CD4-positive, alpha-beta memory T cell (primary cell): ENCODE data around the gene CHORDC1. TPM values are rescaled to one million over a fixed set of nuclear protein-coding genes. Genes with fewer than 3 reads are reported as not detected.
"Not testable (repeated sequence)": the region's sequence is repeated elsewhere in the genome, so short reads cannot be mapped to it uniquely, and the experiment has no call there.

Experiments used
- CTCF ChIA-PET: fragments of 350-600 bp; sonication (Branson Sonifier 250); formaldehyde crosslinking; loops from one replicate; lab custom pipeline; 2021; ENCODE audit warnings: inconsistent platforms; ENCODE audit not compliant: partially characterized antibody; lab: Charles Lee
- POLR2A ChIA-PET: fragments of 350-600 bp; sonication (Branson Sonifier 250); formaldehyde crosslinking; loops from one replicate; lab custom pipeline; 2021; ENCODE audit not compliant: partially characterized antibody; lab: Charles Lee
- DNase-seq, 5 donors: peaks; one replicate each; pipeline versions ENCODE4 v3.0.0 to v3.0.0-alpha.2; 2020 to 2022; ENCODE audit warnings: mixed read lengths in 1 of 5
- H3K27ac ChIP-seq: one replicate; pipeline ENCODE4 v1.7.0; 2013; ENCODE audit warnings: low read depth, low read length
- H3K27me3 ChIP-seq: 2 replicates; pipeline ENCODE4 v1.7.0; 2013; ENCODE audit warnings: mild to moderate bottlenecking, low read length, moderate library complexity; ENCODE audit not compliant: insufficient read depth
- H3K36me3 ChIP-seq: 2 replicates; pipeline ENCODE4 v1.7.0; 2013; ENCODE audit warnings: mild to moderate bottlenecking, low read length, moderate library complexity; ENCODE audit not compliant: insufficient read depth
- H3K4me1 ChIP-seq: 2 replicates; pipeline ENCODE4 v1.7.0; 2013; ENCODE audit warnings: mild to moderate bottlenecking, low read length, moderate library complexity; ENCODE audit not compliant: insufficient read depth
- H3K4me3 ChIP-seq, 2 donors: one replicate each; pipeline ENCODE4 v1.7.0; 2013; ENCODE audit warnings: low read length in 2 of 2, mild to moderate bottlenecking in 1 of 2
- H3K9me3 ChIP-seq, 2 donors: one replicate each; pipeline ENCODE4 v1.7.0; 2013; ENCODE audit warnings: low read length in 2 of 2, control low read depth in 1 of 2; ENCODE audit not compliant: control insufficient read depth in 1 of 2
- H3K27ac Mint-ChIP-seq, 7 donors: one replicate each; pipeline ENCODE4 v1.8.0; 2020 to 2021; ENCODE audit warnings: mixed read lengths in 7 of 7, mild to moderate bottlenecking in 6 of 7, inconsistent platforms in 3 of 7, moderate library complexity in 3 of 7
- H3K27me3 Mint-ChIP-seq, 2 donors: one replicate each; pipeline ENCODE4 v1.8.0; 2020 to 2021; ENCODE audit warnings: mixed read lengths in 2 of 2
- H3K36me3 Mint-ChIP-seq, 2 donors: one replicate each; pipeline ENCODE4 v1.8.0; 2020 to 2021; ENCODE audit warnings: mixed read lengths in 2 of 2, inconsistent platforms in 1 of 2, mild to moderate bottlenecking in 1 of 2
- H3K4me1 Mint-ChIP-seq, 4 donors: one replicate each; pipeline ENCODE4 v1.8.0; 2020 to 2021; ENCODE audit warnings: mixed read lengths in 4 of 4, mild to moderate bottlenecking in 1 of 4
- H3K4me3 Mint-ChIP-seq, 8 donors: one replicate each; pipeline ENCODE4 v1.8.0; 2020 to 2021; ENCODE audit warnings: mixed read lengths in 8 of 8, mild to moderate bottlenecking in 7 of 8, moderate library complexity in 6 of 8, inconsistent platforms in 3 of 8
- H3K9me3 Mint-ChIP-seq, 8 donors: one replicate each; pipeline ENCODE4 v1.8.0; 2020 to 2021; ENCODE audit warnings: mixed read lengths in 8 of 8, mild to moderate bottlenecking in 5 of 8, inconsistent platforms in 3 of 8, moderate library complexity in 1 of 8
- intact Hi-C: fragments of 100-400 bp; cut with micrococcal nuclease; formaldehyde crosslinking; loops from one replicate; pipeline ENCODE4 v1.15.1; 2023
- polyA plus RNA-seq, 2 donors: library from polyadenylated mRNA; unstranded; fragments of 300-500 nt; fragmentation: Illumina TruSeq; gene quantifications; one replicate each; pipeline ENCODE4 v1.2.3, GENCODE V29; 2021
- total RNA-seq, 2 experiments: library from RNA; stranded (reverse); gene quantifications; one replicate each; pipeline ENCODE4 v1.2.3, GENCODE V29; 2021

The CHORDC1 gene
- total and polyA plus RNA-seq, 4 experiments from 2014 or later, result 22.2 to 78.4 (median 58.9) TPM

DNA sequence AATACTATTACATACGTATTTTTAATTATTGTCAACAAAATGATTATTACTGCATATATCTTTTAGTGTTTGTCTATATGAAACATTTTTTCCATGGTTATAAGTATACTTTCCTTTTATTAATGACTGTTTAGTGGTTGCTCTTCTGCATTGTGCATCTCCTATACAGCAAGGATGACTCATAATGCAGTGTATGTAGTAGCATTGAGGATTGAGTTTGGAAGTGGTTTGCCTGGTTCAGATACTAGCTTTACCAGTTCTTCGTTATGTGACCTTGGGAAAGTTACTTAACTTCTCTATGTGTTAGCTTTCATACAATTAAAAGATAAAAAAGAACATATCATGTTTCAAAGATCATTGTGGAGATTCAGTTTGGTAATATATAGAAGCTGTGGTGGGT lies 44.1 kb downstream of the CHORDC1 start:
- Mint-ChIP-seq H3K27ac (no peak overlapping the region), H3K9me3 (no peaks in the 10 kb centered on the region), H3K27me3 (peaks cover 0 to 1% of the 10 kb centered on the region in 2 donors), H3K36me3 (no peaks in the 10 kb centered on the region), H3K4me1 (no peaks in the 10 kb centered on the region), H3K4me3 (no peak overlapping the region)
- Histone ChIP-seq H3K27ac (no peak overlapping the region), H3K27me3 (no peaks in the 10 kb centered on the region), H3K4me1 (no peaks in the 10 kb centered on the region), H3K4me3 (no peak overlapping the region), H3K36me3 (no peaks in the 10 kb centered on the region), H3K9me3 (no peaks in the 10 kb centered on the region)
- ChIA-PET CTCF (no interaction called here), POLR2A (no interaction called here)
- intact Hi-C loops, result no loop called here
- DNase-seq, result no peak

- Mint-ChIP-seq H3K4me1 (no peaks in the 10 kb centered on the region), H3K4me3 (no peak overlapping the region), H3K9me3 (no peaks in the 10 kb centered on the region), H3K27ac (no peak overlapping the region), H3K27me3 (peaks cover 1 to 4% of the 10 kb centered on the region in 2 donors), H3K36me3 (no peaks in the 10 kb centered on the region)
- DNase-seq, result no peak
- ChIA-PET POLR2A (no interaction called here), CTCF (interaction anchor here (0.5 kb wide), 1 partner anchor 1745 kb away, joined by 4 read pairs; no protein-coding TSS in a partner anchor)
- H3K27me3 ChIP-seq, result no peaks in the 10 kb centered on the region
- H3K4me3 ChIP-seq, result no peak overlapping the region
- no peaks in the 10 kb centered on the region for H3K36me3 ChIP-seq
- H3K27ac ChIP-seq, result no peak overlapping the region
- H3K9me3 ChIP-seq, result no peaks in the 10 kb centered on the region
- intact Hi-C loops, result no loop called here
- H3K4me1 ChIP-seq, result no peaks in the 10 kb centered on the region
Observed at GRCh38 chr11:90176069-90176468, 46.8 kb downstream of the CHORDC1 start.

DNA sequence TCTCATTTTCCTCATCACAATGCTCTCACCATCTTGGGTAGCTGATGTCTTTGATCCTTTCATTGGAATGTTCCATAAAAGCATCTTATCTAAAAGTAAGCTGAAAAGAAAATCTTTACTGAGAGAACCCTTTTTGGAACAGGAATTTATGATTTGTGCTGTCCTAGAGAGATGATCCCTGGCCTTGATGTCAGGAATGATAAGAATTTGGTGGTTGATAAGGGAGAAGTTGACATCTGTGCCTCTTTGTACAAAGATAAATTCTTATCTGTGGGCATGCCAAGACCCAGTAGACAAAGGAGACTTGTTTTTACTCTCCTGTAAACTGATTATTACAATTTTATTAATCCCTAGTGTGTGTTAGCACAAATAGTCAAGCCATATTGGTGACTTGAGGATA lies 51.5 kb downstream of the CHORDC1 start:
- intact Hi-C loops, result no loop called here
- no peaks in the 10 kb centered on the region for H3K4me1 ChIP-seq
- CTCF ChIA-PET, result no interaction called here
- no peak overlapping the region for H3K4me3 ChIP-seq
- no peaks in the 10 kb centered on the region for H3K36me3 Mint-ChIP-seq
- no peaks in the 10 kb centered on the region for H3K4me1 Mint-ChIP-seq
- POLR2A ChIA-PET, result no interaction called here
- peaks cover 1 to 4% of the 10 kb centered on the region in 2 donors for H3K27me3 Mint-ChIP-seq
- H3K9me3 Mint-ChIP-seq, result no peaks in the 10 kb centered on the region
- DNase-seq, result no peak
- no peak overlapping the region for H3K27ac ChIP-seq
- H3K27ac Mint-ChIP-seq, result no peak overlapping the region
- H3K4me3 Mint-ChIP-seq, result no peak overlapping the region
- no peaks in the 10 kb centered on the region for H3K9me3 ChIP-seq
- H3K36me3 ChIP-seq, result no peaks in the 10 kb centered on the region
- no peaks in the 10 kb centered on the region for H3K27me3 ChIP-seq

- H3K9me3 Mint-ChIP-seq, result peaks cover 0 to 2% (median 0%) of the 10 kb centered on the region in 8 donors
- Histone ChIP-seq H3K4me1 (no peaks in the 10 kb centered on the region), H3K9me3 (no peaks in the 10 kb centered on the region), H3K27ac (no peak overlapping the region), H3K36me3 (no peaks in the 10 kb centered on the region), H3K27me3 (no peaks in the 10 kb centered on the region), H3K4me3 (no peak overlapping the region)
- no peak for DNase-seq
- POLR2A ChIA-PET, result no interaction called here
- H3K27ac Mint-ChIP-seq, result no peak overlapping the region
- H3K4me3 Mint-ChIP-seq, result no peak overlapping the region
- H3K36me3 Mint-ChIP-seq, result no peaks in the 10 kb centered on the region
- CTCF ChIA-PET, result no interaction called here
- H3K27me3 Mint-ChIP-seq, result peaks cover 3 to 5% of the 10 kb centered on the region in 2 donors
- intact Hi-C loops, result no loop called here
- no peaks in the 10 kb centered on the region for H3K4me1 Mint-ChIP-seq
Observed at GRCh38 chr11:90168571-90168970, 54.3 kb downstream of the CHORDC1 start.

DNA sequence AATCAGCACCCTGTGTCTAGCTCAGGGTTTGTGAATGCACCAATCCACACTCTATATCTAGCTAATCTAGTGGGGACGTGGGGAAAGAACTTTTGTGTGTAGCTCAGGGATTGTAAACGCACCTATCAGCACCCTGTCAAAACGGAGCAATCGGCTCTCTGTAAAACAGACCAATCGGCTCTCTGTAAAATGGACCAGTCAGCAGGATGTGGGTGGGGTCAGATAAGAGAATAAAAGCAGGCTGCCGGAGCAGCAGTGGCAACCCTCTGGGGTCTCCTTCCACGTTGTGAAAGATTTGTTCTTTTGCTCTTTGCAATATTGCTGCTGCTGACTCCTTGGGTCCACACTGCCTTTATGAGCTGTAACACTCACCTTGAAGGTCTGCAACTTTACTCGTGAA lies 55.1 kb downstream of the CHORDC1 start:
- CTCF ChIA-PET, result not testable (repeated sequence)

DNA sequence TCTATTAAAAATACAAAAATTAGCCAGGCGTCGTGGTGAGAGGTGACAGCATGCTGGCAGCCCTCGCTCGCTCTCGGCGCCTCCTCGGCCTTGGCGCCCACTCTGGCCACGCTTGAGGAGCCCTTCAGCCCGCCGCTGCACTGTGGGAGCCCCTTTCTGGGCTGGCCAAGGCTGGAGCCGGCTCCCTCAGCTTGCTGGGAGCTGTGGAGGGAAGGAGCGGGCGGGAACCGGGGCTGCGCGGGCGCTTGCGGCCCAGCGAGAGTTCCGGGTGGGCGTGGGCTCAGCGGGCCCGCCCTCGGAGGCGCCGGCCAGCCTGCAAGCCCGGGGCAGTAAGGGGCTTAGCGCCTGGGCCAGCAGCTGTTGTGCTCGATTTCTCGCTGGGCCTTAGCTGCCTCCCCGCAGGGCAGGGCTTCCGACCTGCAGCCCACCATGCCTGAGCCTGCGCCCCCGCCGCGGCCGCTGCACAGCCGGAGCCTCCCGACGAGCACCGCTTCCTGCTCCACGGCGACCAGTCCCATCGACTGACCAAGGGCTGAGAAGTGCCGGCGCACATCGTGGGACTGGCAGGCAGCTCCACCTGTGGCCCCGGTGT lies 55.8 kb downstream of the CHORDC1 start:
- H3K9me3 Mint-ChIP-seq, H3K27ac ChIP-seq, H3K27me3 Mint-ChIP-seq, POLR2A ChIA-PET, H3K4me3 Mint-ChIP-seq, H3K36me3 Mint-ChIP-seq, CTCF ChIA-PET, H3K4me3 ChIP-seq, H3K9me3 ChIP-seq, H3K4me1 ChIP-seq, H3K27me3 ChIP-seq, H3K27ac Mint-ChIP-seq, intact Hi-C loops, DNase-seq, H3K4me1 Mint-ChIP-seq, H3K36me3 ChIP-seq: not testable (repeated sequence)

More for the DNA sequence above, 55.1 kb downstream of the CHORDC1 start:
- H3K4me3 ChIP-seq, H3K27ac Mint-ChIP-seq, H3K4me1 ChIP-seq, DNase-seq, H3K27me3 Mint-ChIP-seq, POLR2A ChIA-PET, H3K4me1 Mint-ChIP-seq, H3K27ac ChIP-seq, H3K36me3 ChIP-seq, H3K27me3 ChIP-seq, intact Hi-C loops, H3K4me3 Mint-ChIP-seq, H3K9me3 ChIP-seq, H3K9me3 Mint-ChIP-seq, H3K36me3 Mint-ChIP-seq: not testable (repeated sequence)
